ENCODE results near the gene DPYSL3.

- TF ChIP-seq EZH2phosphoT487 (IDR thresholded peaks at IDR 0.05; ENCODE audit: insufficient read depth, low read depth) (no peak), EZH2 (IDR thresholded peaks at IDR 0.05; ENCODE audit: insufficient read depth, poor library complexity, severe bottlenecking) (no peak)
Measured at GRCh38 chr5:147539053-147539452, 29.2 kb upstream of the DPYSL3 start.
